PFSK-1 (cell line): ENCODE measurements around the gene ABCF2.

Source experiments
- FOXP2 ChIP-seq: optimal IDR thresholded peaks from 2 replicates; pipeline ENCODE3; 2011; ENCODE audit warnings: borderline replicate concordance, control low read depth, inconsistent platforms; ENCODE audit not compliant: insufficient read depth; ENCODE audit errors: extremely low read length, extremely low read depth
- POLR2AphosphoS5 ChIP-seq: IDR thresholded peaks from 2 replicates; pipeline ENCODE4 v1.6.1; 2012; ENCODE audit warnings: low read depth, mild to moderate bottlenecking, control low read depth, low read length, moderate library complexity
- REST ChIP-seq, 2 experiments: IDR thresholded peaks; 2 replicates each; pipeline versions ENCODE4 v1.6.1 to v1.8.0; 2011 to 2012; ENCODE audit warnings: low read depth in 2 of 2, low read length in 2 of 2, control low read depth in 1 of 2, inconsistent platforms in 1 of 2, mild to moderate bottlenecking in 1 of 2, moderate library complexity in 1 of 2; ENCODE audit not compliant: insufficient read depth in 1 of 2
- SIN3A ChIP-seq: IDR thresholded peaks from 2 replicates; pipeline ENCODE4 v1.6.1; 2012; ENCODE audit warnings: mild to moderate bottlenecking, low read length, moderate library complexity, borderline replicate concordance; ENCODE audit not compliant: insufficient read depth
- TAF1 ChIP-seq: IDR thresholded peaks from 2 replicates; pipeline ENCODE4 v1.6.1; 2012; ENCODE audit warnings: low read length, control low read depth, borderline replicate concordance; ENCODE audit not compliant: insufficient read depth

The ABCF2 gene

GRCh38 chr7:151204383-151205032 is 22.5 kb downstream of the ABCF2 start:
- TF ChIP-seq POLR2AphosphoS5 (no peak), TAF1 (no peak), REST (IDR thresholded peaks at IDR 0.05; ENCODE audit: insufficient read depth in 1 of 2, low read depth in 2 of 2, low read length in 2 of 2) (no peak), FOXP2 (no peak), SIN3A (no peak)

GRCh38 chr7:151202836-151203235 is 24.2 kb downstream of the ABCF2 start:
- TF ChIP-seq SIN3A (no peak), POLR2AphosphoS5 (no peak), TAF1 (no peak), REST (IDR thresholded peaks at IDR 0.05; ENCODE audit: insufficient read depth in 1 of 2, low read depth in 2 of 2, low read length in 2 of 2) (no peak), FOXP2 (no peak)

GRCh38 chr7:151201751-151202150 is 25.3 kb downstream of the ABCF2 start:
- TF ChIP-seq POLR2AphosphoS5, result no peak
- no peak for TF ChIP-seq SIN3A
- TF ChIP-seq FOXP2, result no peak
- TF ChIP-seq REST (IDR thresholded peaks at IDR 0.05; ENCODE audit: insufficient read depth in 1 of 2, low read depth in 2 of 2, low read length in 2 of 2), result no peak
- TF ChIP-seq TAF1, result no peak

GRCh38 chr7:151201344-151201743 is 25.7 kb downstream of the ABCF2 start:
- TF ChIP-seq REST (IDR thresholded peaks at IDR 0.05; ENCODE audit: insufficient read depth in 1 of 2, low read depth in 2 of 2, low read length in 2 of 2), result no peak
- no peak for TF ChIP-seq TAF1
- no peak for TF ChIP-seq SIN3A
- no peak for TF ChIP-seq FOXP2
- TF ChIP-seq POLR2AphosphoS5, result no peak
